K562 (cell line): ENCODE measurements around the gene ASCC3. TPM values are rescaled to one million over a fixed set of nuclear protein-coding genes. Genes with fewer than 3 reads are reported as not detected.

Source experiments
- ATAC-seq: fragments of 200-7000 bp; cut with Tn5 transposase; 3 replicates; pipeline ENCODE4 v1.9.1; 2020; ENCODE audit warnings: moderate library complexity
- BruUV-seq: library from RNA; stranded (reverse); fragments of 400-500 nt; replicated peaks from 2 replicates; lab custom pipeline; 2021; lab: Mats Ljungman, UMichigan
- CTCF ChIA-PET: fragments of 300-600 bp; formaldehyde crosslinking; extraction: SDS; loops from one replicate; lab custom pipeline; 2021; ENCODE audit warnings: low intra/inter-chr PET ratio; lab: Yijun Ruan, JAX
- POLR2A ChIA-PET: fragments of 300-600, 350-650 bp; sonication (Branson Sonifier 250); formaldehyde crosslinking; extraction: SDS; loops from one replicate; lab custom pipeline; 2021; ENCODE audit warnings: antibody characterized with exemption, inconsistent platforms; lab: Yijun Ruan, JAX
- DNase-seq, 4 experiments: peaks; one replicate each; pipeline versions ENCODE4 v3.0.0 to v3.0.0-alpha.2; 2011 to 2018; ENCODE audit warnings: low spot score in 3 of 4, mixed read lengths in 3 of 4; ENCODE audit errors: extremely low read depth in 1 of 4
- FAIRE-seq: peaks from 2 replicates; lab custom pipeline; 2011; peaks lifted over from hg19 to GRCh38; lab: Jason Lieb, UNC
- H2AFZ ChIP-seq: 2 replicates; pipeline ENCODE4 v1.6.0; 2011; ENCODE audit warnings: low read depth, low read length, control low read depth, inconsistent platforms
- H3K27ac ChIP-seq: fragments of 200-600 bp; 3 replicates; pipeline ENCODE4 v1.8.0; 2011; ENCODE audit warnings: low read depth, mild to moderate bottlenecking, control low read depth, inconsistent platforms, low read length, moderate library complexity, mixed read lengths; ENCODE audit errors: extremely low read depth
- H3K27me3 ChIP-seq, 2 experiments: fragments of 300-600 bp in 1 of 2; 2 replicates in 1 of 2; 3 replicates in 1 of 2; pipeline versions ENCODE4 v1.6.0 to v1.8.0; 2011; ENCODE audit warnings: inconsistent platforms in 2 of 2, low read length in 2 of 2, mild to moderate bottlenecking in 1 of 2, mixed read lengths in 1 of 2, moderate library complexity in 1 of 2; ENCODE audit not compliant: control insufficient read depth in 2 of 2, insufficient read depth in 2 of 2
- H3K36me3 ChIP-seq: fragments of 300-600 bp; 3 replicates; pipeline ENCODE4 v1.8.0; 2011; ENCODE audit warnings: mild to moderate bottlenecking, low read length, inconsistent platforms; ENCODE audit not compliant: control insufficient read depth, insufficient read depth
- H3K4me1 ChIP-seq, 2 experiments: fragments of 200-600 bp in 1 of 2; replicated peaks in 1 of 2; 2 replicates in 1 of 2; 3 replicates in 1 of 2; pipeline versions ENCODE4 v1.5.1 to v1.8.0; 2011; ENCODE audit warnings: inconsistent platforms in 2 of 2, low read length in 2 of 2, mild to moderate bottlenecking in 1 of 2, mixed read lengths in 1 of 2, moderate library complexity in 1 of 2; ENCODE audit not compliant: control insufficient read depth in 2 of 2, insufficient read depth in 2 of 2
- H3K4me2 ChIP-seq: 2 replicates; pipeline ENCODE4 v1.6.1; 2011; ENCODE audit warnings: low read length, control low read depth, inconsistent platforms, mixed read lengths; ENCODE audit not compliant: insufficient read depth
- H3K4me3 ChIP-seq: fragments of 200-600 bp; sonication (generic), shearing (Covaris generic); 2 replicates; pipeline ENCODE4 v1.5.1; 2016; ENCODE audit warnings: control low read depth, inconsistent platforms
- H3K79me2 ChIP-seq: fragments of 200-600 bp; 3 replicates; pipeline ENCODE4 v1.8.0; 2011; ENCODE audit warnings: low read length, inconsistent platforms; ENCODE audit not compliant: control insufficient read depth, insufficient read depth
- H3K9ac ChIP-seq, 2 experiments: 2 replicates each; pipeline versions ENCODE4 v1.6.0 to v1.6.1; 2011; ENCODE audit warnings: low read depth in 2 of 2, low read length in 2 of 2, control low read depth in 1 of 2, inconsistent platforms in 1 of 2, mild to moderate bottlenecking in 1 of 2, mixed read lengths in 1 of 2; ENCODE audit not compliant: insufficient read depth in 1 of 2
- H3K9me1 ChIP-seq: one replicate; pipeline ENCODE4 v1.6.0; 2011; ENCODE audit warnings: inconsistent platforms, mild to moderate bottlenecking, low read length, moderate library complexity; ENCODE audit not compliant: control insufficient read depth, insufficient read depth
- H3K9me3 ChIP-seq: replicated peaks from 2 replicates; pipeline ENCODE4 v1.5.1; 2011; ENCODE audit warnings: low read depth, low read length, inconsistent platforms; ENCODE audit not compliant: control insufficient read depth, insufficient read depth
- H4K20me1 ChIP-seq: replicated peaks from 2 replicates; pipeline ENCODE4 v1.6.1; 2011; ENCODE audit warnings: low read length, inconsistent platforms, mixed read lengths; ENCODE audit not compliant: control insufficient read depth, insufficient read depth
- BCL6 ChIP-seq: fragments of 250-450 bp; sonication (Bioruptor Pico); IDR thresholded peaks from 2 replicates; pipeline ENCODE4 v1.4.0; 2020
- HIVEP1 ChIP-seq: fragments of 250-450 bp; sonication (Bioruptor Pico); IDR thresholded peaks from 2 replicates; pipeline ENCODE4 v1.4.0; 2020; ENCODE audit warnings: mild to moderate bottlenecking
- MEIS2 ChIP-seq: fragments of 450-650 bp; IDR thresholded peaks from 2 replicates; pipeline ENCODE4 v1.6.1; 2014; ENCODE audit warnings: mild to moderate bottlenecking; ENCODE audit not compliant: partially characterized antibody
- MXD1 ChIP-seq: fragments of 250-450 bp; sonication (Bioruptor Pico); IDR thresholded peaks from 2 replicates; pipeline ENCODE4 v1.8.0; 2021; ENCODE audit warnings: borderline replicate concordance, mild to moderate bottlenecking, moderate library complexity; ENCODE audit not compliant: poor library complexity, severe bottlenecking
- MYBL2 ChIP-seq, 2 experiments: fragments of 450-650 bp in 1 of 2; sonication (generic) in 1 of 2; formaldehyde crosslinking in 1 of 2; IDR thresholded peaks; 2 replicates each; pipeline versions ENCODE4 v1.6.1 to v1.8.1; 2017 to 2022; ENCODE audit warnings: borderline replicate concordance in 1 of 2, inconsistent platforms in 1 of 2, low read depth in 1 of 2, mild to moderate bottlenecking in 1 of 2, missing genetic modification reagents in 1 of 2, moderate library complexity in 1 of 2
- MYNN ChIP-seq, 2 experiments: sonication (generic); formaldehyde crosslinking in 1 of 2; IDR thresholded peaks; 2 replicates each; pipeline versions ENCODE4 v1.5.0 to v1.6.1; 2016 to 2020; ENCODE audit warnings: antibody characterized with exemption in 1 of 2, missing genetic modification reagents in 1 of 2
- NCOA6 ChIP-seq: fragments of 450-650 bp; IDR thresholded peaks from 2 replicates; pipeline ENCODE4 v1.6.1; 2017; ENCODE audit warnings: mild to moderate bottlenecking
- NFATC3 ChIP-seq: fragments of 450-650 bp; IDR thresholded peaks from 2 replicates; pipeline ENCODE4 v1.6.1; 2017; ENCODE audit warnings: mild to moderate bottlenecking
- RBM39 ChIP-seq: fragments of 200-400 bp; formaldehyde crosslinking; optimal IDR thresholded peaks from 2 replicates; pipeline ENCODE3; 2018; ENCODE audit warnings: low read depth, low read length
- SETDB1 ChIP-seq: IDR thresholded peaks from one replicate; pipeline ENCODE4 v1.6.1; 2012; ENCODE audit warnings: low read length, control low read depth, inconsistent platforms
- STAT5B ChIP-seq: fragments of 250-450 bp; sonication (Bioruptor Pico); IDR thresholded peaks from 2 replicates; pipeline ENCODE4 v1.8.0; 2021; ENCODE audit warnings: mild to moderate bottlenecking, inconsistent platforms
- TOE1 ChIP-seq, 2 experiments: fragments of 450-650 bp in 1 of 2; sonication (generic) in 1 of 2; formaldehyde crosslinking in 1 of 2; IDR thresholded peaks; 2 replicates each; pipeline versions ENCODE4 v1.7.1 to v1.8.0; 2016 to 2022; ENCODE audit warnings: borderline replicate concordance in 2 of 2, mild to moderate bottlenecking in 2 of 2, antibody characterized with exemption in 1 of 2, inconsistent platforms in 1 of 2, low read depth in 1 of 2, missing genetic modification reagents in 1 of 2, moderate library complexity in 1 of 2
- ZNF175 ChIP-seq: fragments of 200-800 bp; sonication (Bioruptor generic); IDR thresholded peaks from 2 replicates; pipeline ENCODE4 v1.6.1; 2016; ENCODE audit warnings: low read depth, mild to moderate bottlenecking, missing genetic modification characterization, missing compliant biosample characterization
- ZNF507 ChIP-seq: conservative IDR thresholded peaks from 2 replicates; pipeline ENCODE4 v1.6.1; 2017; ENCODE audit warnings: missing genetic modification characterization, missing compliant biosample characterization
- ZNF511 ChIP-seq: sonication (generic); formaldehyde crosslinking; IDR thresholded peaks from 2 replicates; pipeline ENCODE4 v1.8.0; 2022; ENCODE audit warnings: mild to moderate bottlenecking, missing genetic modification reagents
- ZNF561 ChIP-seq: fragments of 450-650 bp; formaldehyde crosslinking; conservative IDR thresholded peaks from 2 replicates; pipeline ENCODE4 v1.4.0; 2020; ENCODE audit warnings: mild to moderate bottlenecking, moderate library complexity
- ZNF785 ChIP-seq: fragments of 250-450 bp; sonication (Bioruptor Pico); IDR thresholded peaks from 2 replicates; pipeline ENCODE4 v1.4.0; 2020; ENCODE audit warnings: mild to moderate bottlenecking
- WGBS: fragments of 100-300 bp; shearing (Covaris generic); methylation state at CpG from one replicate; pipeline ENCODE4 v1.1.6; 2016; ENCODE audit warnings: low coverage, mixed read lengths; ENCODE audit not compliant: insufficient coverage; ENCODE audit errors: missing lambda C conversion rate; 5-methylcytosine and 5-hydroxymethylcytosine counted together
- in situ Hi-C: fragments of 300-500 bp; cut with MboI; formaldehyde crosslinking; loops from 4 replicates; pipeline ENCODE4 v1.15.0; 2018; ENCODE audit warnings: inconsistent platforms, mixed read lengths
- intact Hi-C: fragments of 100-400 bp; cut with micrococcal nuclease; formaldehyde crosslinking; loops from 2 replicates; pipeline ENCODE4 v1.14.2; 2022
- polyA plus RNA-seq, 8 experiments: library from polyadenylated mRNA; depleted of rRNA in 4 of 8; stranded (reverse) in 5 of 8; unstranded in 3 of 8; fragments of >200 nt; fragmentation: Nextera tagmentation in 2 of 8; fragmentation: Illumina TruSeq in 1 of 8; extraction: Ambion mirVana in 2 of 8; extraction: Trizol in 1 of 8; gene quantifications; 2 replicates each; pipeline versions ENCODE4 v1.2.1 to v1.2.3, GENCODE V29; 2011 to 2014; ENCODE audit warnings: inconsistent platforms in 1 of 8, missing spikeins in 1 of 8
- total RNA-seq, 7 experiments: library from RNA; depleted of rRNA in 6 of 7; stranded (reverse); fragments of >200 nt in 6 of 7; fragmentation: Illumina TruSeq in 2 of 7; extraction: Trizol in 2 of 7; gene quantifications; 2 replicates each; pipeline versions ENCODE4 v1.2.1 to v1.2.3, GENCODE V29; 2011 to 2021; ENCODE audit warnings: low replicate concordance in 1 of 7

Gene ASCC3
- total and polyA plus RNA-seq, 9 of the 15 experiments (the other 6 are each of a cell fraction or from before 2014, with no cell fraction given) = 16.1 to 56.1 (median 33.9) TPM

- no peak for FAIRE-seq
- intact Hi-C loops (no loop called here), in situ Hi-C loops (no loop called here)
- H3K27me3 ChIP-seq = no peaks in the 10 kb centered on the region
- CTCF ChIA-PET = no interaction called here
- H3K9me3 ChIP-seq = no peaks in the 10 kb centered on the region
- TF ChIP-seq ZNF507 (tag) (no peak), RBM39 (no peak), NCOA6 (no peak), MYNN (IDR thresholded peaks at IDR 0.05) (no peak), MYNN (CRISPR knock-in tag; IDR thresholded peaks at IDR 0.05) (no peak), NFATC3 (no peak), ZNF175 (CRISPR knock-in tag) (no peak), STAT5B (CRISPR knock-in tag) (no peak), ZNF785 (CRISPR knock-in tag) (no peak), ZNF561 (CRISPR knock-in tag) (no peak), TOE1 (IDR thresholded peaks at IDR 0.05; ENCODE audit: borderline replicate concordance) (no peak), TOE1 (CRISPR knock-in tag; IDR thresholded peaks at IDR 0.05; ENCODE audit: borderline replicate concordance, low read depth) (no peak), MYBL2 (IDR thresholded peaks at IDR 0.05; ENCODE audit: low read depth) (no peak), MYBL2 (CRISPR knock-in tag; IDR thresholded peaks at IDR 0.05; ENCODE audit: borderline replicate concordance) (no peak), ZNF511 (CRISPR knock-in tag) (no peak), MEIS2 (no peak), SETDB1 (no peak), BCL6 (CRISPR knock-in tag) (no peak), MXD1 (CRISPR knock-in tag) (no peak), HIVEP1 (CRISPR knock-in tag) (no peak)
- H3K4me3 ChIP-seq = no peak overlapping the region
- DNase-seq = no peak
- ATAC-seq = no peak
- no peaks in the 10 kb centered on the region for H4K20me1 ChIP-seq
- no peak overlapping the region for H3K4me2 ChIP-seq
- H3K79me2 ChIP-seq = no peaks in the 10 kb centered on the region
- no peaks in the 10 kb centered on the region for H3K9me1 ChIP-seq
- 96% methylated on average over 2 of the region's 2 CpGs for WGBS
- POLR2A ChIA-PET = no interaction called here
- no peak overlapping the region for H3K9ac ChIP-seq
- H3K4me1 ChIP-seq = no peaks in the 10 kb centered on the region
- no TSS peak for BruUV-seq
- no peak overlapping the region for H3K27ac ChIP-seq
- no peak overlapping the region for H2AFZ ChIP-seq
- H3K36me3 ChIP-seq = no peaks in the 10 kb centered on the region
Measured at GRCh38 chr6:100685747-100686146, 195.4 kb downstream of the ASCC3 start.
